ENCODE data around the gene NDUFB3.

Gene NDUFB3

GRCh38 chr2:201130524-201131186, 58.9 kb downstream of the NDUFB3 start:
- no peak for FAIRE-seq

- no peak for FAIRE-seq
These were observed 60.7 kb downstream of the NDUFB3 start for GRCh38 chr2:201132518-201132917.
